Endothelial cell of umbilical vein (primary cell): Measurements from ENCODE around the gene PRRC2A. TPM values are rescaled to one million over a fixed set of nuclear protein-coding genes. Genes with fewer than 3 reads are reported as not detected.

Experiments used
- BruUV-seq: library from RNA; stranded (reverse); fragments of 400-500 nt; replicated peaks from 2 replicates; lab custom pipeline; 2021; lab: Mats Ljungman, UMichigan
- CTCF ChIA-PET: fragments of 300-600, 350-600 bp; sonication (Branson Sonifier 250); formaldehyde crosslinking; loops from one replicate; lab custom pipeline; 2021; ENCODE audit warnings: antibody characterized with exemption, inconsistent platforms; lab: Charles Lee
- POLR2A ChIA-PET: fragments of 300-600, 350-600 bp; sonication (Branson Sonifier 250); formaldehyde crosslinking; loops from one replicate; lab custom pipeline; 2021; ENCODE audit warnings: antibody characterized with exemption, inconsistent platforms; lab: Charles Lee
- DNase-seq: peaks from one replicate; pipeline ENCODE4 v3.0.0-alpha.2; 2011; ENCODE audit warnings: low read depth, low spot score
- FAIRE-seq: peaks from 2 replicates; lab custom pipeline; 2011; peaks lifted over from hg19 to GRCh38; lab: Jason Lieb, UNC
- H2AFZ ChIP-seq: 2 replicates; pipeline ENCODE4 v1.6.0; 2012; ENCODE audit warnings: low read depth, low read length, control low read depth, inconsistent platforms
- H3K27ac ChIP-seq: 2 replicates; pipeline ENCODE4 v1.5.1; 2011; ENCODE audit warnings: low read depth, mild to moderate bottlenecking, control low read depth, low read length, moderate library complexity; ENCODE audit not compliant: insufficient read depth
- H3K27me3 ChIP-seq, 2 experiments: 2 replicates each; pipeline versions ENCODE4 v1.6.0 to v1.6.1; 2011; ENCODE audit warnings: low read length in 2 of 2, mixed read lengths in 1 of 2; ENCODE audit not compliant: control insufficient read depth in 2 of 2, insufficient read depth in 2 of 2
- H3K36me3 ChIP-seq, 2 experiments: 2 replicates in 1 of 2; 3 replicates in 1 of 2; pipeline ENCODE4 v1.5.1; 2011; ENCODE audit warnings: low read length in 2 of 2, mild to moderate bottlenecking in 1 of 2, moderate library complexity in 1 of 2; ENCODE audit not compliant: control insufficient read depth in 2 of 2, insufficient read depth in 2 of 2; ENCODE audit errors: extremely low read depth in 1 of 2
- H3K4me1 ChIP-seq: 3 replicates; pipeline ENCODE4 v1.5.1; 2011; ENCODE audit warnings: mild to moderate bottlenecking, low read length; ENCODE audit not compliant: control insufficient read depth, insufficient read depth; ENCODE audit errors: extremely low read depth
- H3K4me2 ChIP-seq: 2 replicates; pipeline ENCODE4 v1.6.1; 2011; ENCODE audit warnings: low read length, control low read depth, mixed read lengths; ENCODE audit not compliant: insufficient read depth
- H3K4me3 ChIP-seq, 3 experiments: fragments of 200-600 bp in 1 of 3; sonication (generic), shearing (Covaris generic) in 1 of 3; replicated peaks in 1 of 3; 2 replicates each; pipeline ENCODE4 v1.5.1; 2011 to 2016; ENCODE audit warnings: control low read depth in 3 of 3, low read length in 3 of 3, mild to moderate bottlenecking in 2 of 3, inconsistent platforms in 1 of 3, low read depth in 1 of 3, moderate library complexity in 1 of 3; ENCODE audit not compliant: insufficient read depth in 1 of 3
- H3K79me2 ChIP-seq: 2 replicates; pipeline ENCODE4 v1.6.0; 2012; ENCODE audit warnings: low read length, inconsistent platforms; ENCODE audit not compliant: control insufficient read depth, insufficient read depth
- H3K9ac ChIP-seq: replicated peaks from 2 replicates; pipeline ENCODE3; 2011; ENCODE audit warnings: low read length, control low read depth; ENCODE audit not compliant: insufficient read depth; ENCODE audit errors: extremely low read depth
- H3K9me1 ChIP-seq: replicated peaks from 3 replicates; pipeline ENCODE4 v1.6.0; 2011; ENCODE audit warnings: mild to moderate bottlenecking, low read length; ENCODE audit not compliant: control insufficient read depth, insufficient read depth; ENCODE audit errors: extremely low read depth
- H3K9me3 ChIP-seq: replicated peaks from 2 replicates; pipeline ENCODE4 v1.5.1; 2012; ENCODE audit warnings: low read length, inconsistent platforms; ENCODE audit not compliant: control insufficient read depth, insufficient read depth
- H4K20me1 ChIP-seq: replicated peaks from 2 replicates; pipeline ENCODE3; 2011; ENCODE audit warnings: mild to moderate bottlenecking, low read length; ENCODE audit not compliant: control insufficient read depth, insufficient read depth; ENCODE audit errors: extremely low read depth
- FOS ChIP-seq: IDR thresholded peaks from 2 replicates; pipeline ENCODE4 v1.6.1; 2011; ENCODE audit warnings: mild to moderate bottlenecking, low read length, moderate library complexity, borderline replicate concordance; ENCODE audit not compliant: insufficient read depth
- GATA2 ChIP-seq: IDR thresholded peaks from 2 replicates; pipeline ENCODE4 v1.7.0; 2011; ENCODE audit warnings: low read depth, mild to moderate bottlenecking, moderate library complexity, mixed read lengths, low read length; ENCODE audit not compliant: insufficient read length, insufficient read depth
- JUN ChIP-seq: IDR thresholded peaks from 2 replicates; pipeline ENCODE4 v1.6.1; 2011; ENCODE audit warnings: borderline replicate concordance, low read depth; ENCODE audit not compliant: insufficient read length, insufficient read depth
- MAX ChIP-seq: IDR thresholded peaks from 2 replicates; pipeline ENCODE4 v1.6.1; 2011; ENCODE audit not compliant: insufficient read depth, insufficient read length
- POLR2A ChIP-seq: IDR thresholded peaks from 2 replicates; pipeline ENCODE4 v1.6.1; 2012; ENCODE audit warnings: low read depth, mild to moderate bottlenecking, control low read depth, low read length
- POLR2AphosphoS5 ChIP-seq: IDR thresholded peaks from 2 replicates; pipeline ENCODE4 v1.6.1; 2012; ENCODE audit warnings: low read depth, mild to moderate bottlenecking, control low read depth, low read length, moderate library complexity; ENCODE audit not compliant: insufficient read depth
- dilution Hi-C: fragments of 300-500 bp; cut with MboI; formaldehyde crosslinking; loops from one replicate; pipeline ENCODE4 v1.15.0; 2019; ENCODE audit warnings: low sequenced_read_pairs; ENCODE audit not compliant: extremely low pct_ligation_motif_present
- intact Hi-C: fragments of 100-400 bp; cut with micrococcal nuclease; formaldehyde crosslinking; loops from one replicate; pipeline ENCODE4 v1.10.0; 2022
- polyA plus RNA-seq, 4 experiments: library from polyadenylated mRNA; depleted of rRNA in 3 of 4; stranded (reverse) in 3 of 4; unstranded in 1 of 4; fragments of >200 nt; gene quantifications; 2 replicates each; pipeline versions ENCODE4 v1.2.1 to v1.2.3, GENCODE V29; 2011 to 2012; ENCODE audit warnings: missing spikeins in 1 of 4
- total RNA-seq: library from RNA; stranded (reverse); gene quantifications from 2 replicates; pipeline ENCODE4 v1.2.3, GENCODE V29; 2021

PRRC2A gene
- total and polyA plus RNA-seq, 2 donors (not counting 3 experiments of a cell fraction or from before 2014, with no cell fraction given) = 88.4 to 229 TPM

GRCh38 chr6:31651602-31652191 is 31.2 kb downstream of the PRRC2A start:
- H3K9me3 ChIP-seq = no peaks in the 10 kb centered on the region
- intact Hi-C loops = loop anchor here (1.0 to 2.0 kb wide), 9 partner anchors 9 to 212 kb away; partner anchors contain the start of genes ABHD16A, C6orf47, HSPA1B and NFKBIL1
- no peak for FAIRE-seq
- no TSS peak for BruUV-seq
- dilution Hi-C loops = no loop called here
- peak overlapping the region; percentile 71 for H3K4me2 ChIP-seq
- peaks cover 27% of the 10 kb centered on the region for H3K79me2 ChIP-seq
- peak overlapping the region; percentile 94 for H3K9ac ChIP-seq
- H3K9me1 ChIP-seq = no peaks in the 10 kb centered on the region
- H3K27ac ChIP-seq = peak overlapping the region; percentile 83
- peaks cover 18% of the 10 kb centered on the region for H3K4me1 ChIP-seq
- peak overlapping the region; percentile 11 to 80 (median 62) for H3K4me3 ChIP-seq
- H4K20me1 ChIP-seq = no peaks in the 10 kb centered on the region
- peaks cover 9 to 25% of the 10 kb centered on the region in 2 experiments for H3K36me3 ChIP-seq
- H3K27me3 ChIP-seq = no peaks in the 10 kb centered on the region
- no peak for TF ChIP-seq FOS
- no peak for TF ChIP-seq POLR2AphosphoS5
- no peak for TF ChIP-seq JUN
- TF ChIP-seq GATA2 = no peak
- TF ChIP-seq POLR2A = no peak
- TF ChIP-seq MAX = no peak
- peak; percentile 84 for DNase-seq
- peak overlapping the region; percentile 16 for H2AFZ ChIP-seq
- POLR2A ChIA-PET = interaction anchor here (0.7 to 2.2 kb wide), 5 partner anchors 9 to 29 kb away, joined by 3 to 13 read pairs (median 5); partner anchors contain the start of genes C6orf47 and GPANK1
- CTCF ChIA-PET = interaction anchor here (0.6 to 4.0 kb wide), 17 partner anchors 8 to 239 kb away, joined by 3 to 38 read pairs (median 3); partner anchors contain the start of genes C6orf47, GPANK1, HSPA1B and PRRC2A
